Muscle of leg (tissue), 11 donors: ENCODE results near the gene NKTR. TPM values are rescaled to one million over a fixed set of nuclear protein-coding genes. Genes with fewer than 3 reads are reported as not detected.

Source experiments
- DNase-seq: peaks from one replicate; pipeline ENCODE4 v3.0.0; 2013
- H3K27ac ChIP-seq: one replicate; pipeline ENCODE4 v1.5.1; 2013; ENCODE audit warnings: mild to moderate bottlenecking, low read length, control low read depth
- H3K27me3 ChIP-seq: one replicate; pipeline ENCODE4 v1.6.1; 2013; ENCODE audit warnings: low read length; ENCODE audit not compliant: control insufficient read depth, insufficient read depth
- H3K36me3 ChIP-seq: one replicate; pipeline ENCODE4 v1.6.1; 2013; ENCODE audit warnings: low read length; ENCODE audit not compliant: control insufficient read depth, insufficient read depth
- H3K4me1 ChIP-seq: one replicate; pipeline ENCODE4 v1.6.1; 2013; ENCODE audit warnings: low read length; ENCODE audit not compliant: control insufficient read depth, insufficient read depth
- H3K4me3 ChIP-seq: one replicate; pipeline ENCODE4 v1.5.1; 2013; ENCODE audit warnings: low read length, control low read depth
- H3K9me3 ChIP-seq: replicated peaks from 2 replicates; pipeline ENCODE4 v1.6.1; 2013; ENCODE audit warnings: low read depth, low read length; ENCODE audit not compliant: control insufficient read depth
- WGBS: methylation state at CpG from one replicate; pipeline ENCODE4 v1.1.5; 2013; ENCODE audit warnings: missing lambda C conversion rate; ENCODE audit not compliant: insufficient coverage; 5-methylcytosine and 5-hydroxymethylcytosine counted together
- polyA plus RNA-seq, 8 donors: library from polyadenylated mRNA; unstranded; fragments of 120-200 nt; gene quantifications; one replicate each; pipeline versions ENCODE4 v1.2.1 to v1.2.3, GENCODE V29; 2013; ENCODE audit warnings: inconsistent platforms in 1 of 8, low replicate concordance in 1 of 8; ENCODE audit not compliant: insufficient read length in 8 of 8, insufficient read depth in 1 of 8
- total RNA-seq: library from RNA; stranded (reverse); fragments of 120-200 nt; gene quantifications from one replicate; pipeline ENCODE4 v1.2.4, GENCODE V29; 2013

NKTR gene
- total and polyA plus RNA-seq, 9 donors = 37.1 to 121 (median 68.7) TPM

GRCh38 chr3:42685891-42686820, 85.7 kb downstream of the NKTR start:
- Histone ChIP-seq H3K36me3 (peaks cover 12% of the 10 kb centered on the region), H3K4me1 (peaks cover 33% of the 10 kb centered on the region), H3K27me3 (peaks cover 11% of the 10 kb centered on the region), H3K27ac (peak overlapping the region; percentile 87), H3K9me3 (no peaks in the 10 kb centered on the region), H3K4me3 (peak overlapping the region; percentile 48)
- WGBS = 29% methylated on average over 79 of the region's 80 CpGs
- no peak for DNase-seq

- H3K27me3 ChIP-seq = peaks cover 11% of the 10 kb centered on the region
- DNase-seq = no peak
- no peaks in the 10 kb centered on the region for H3K9me3 ChIP-seq
- H3K27ac ChIP-seq = peak overlapping the region; percentile 51
- 83% methylated on average over 7 of the region's 7 CpGs for WGBS
- peaks cover 33% of the 10 kb centered on the region for H3K4me1 ChIP-seq
- peak overlapping the region; percentile 48 for H3K4me3 ChIP-seq
- peaks cover 14% of the 10 kb centered on the region for H3K36me3 ChIP-seq
Observed at GRCh38 chr3:42686832-42687650, 86.6 kb downstream of the NKTR start.

DNA sequence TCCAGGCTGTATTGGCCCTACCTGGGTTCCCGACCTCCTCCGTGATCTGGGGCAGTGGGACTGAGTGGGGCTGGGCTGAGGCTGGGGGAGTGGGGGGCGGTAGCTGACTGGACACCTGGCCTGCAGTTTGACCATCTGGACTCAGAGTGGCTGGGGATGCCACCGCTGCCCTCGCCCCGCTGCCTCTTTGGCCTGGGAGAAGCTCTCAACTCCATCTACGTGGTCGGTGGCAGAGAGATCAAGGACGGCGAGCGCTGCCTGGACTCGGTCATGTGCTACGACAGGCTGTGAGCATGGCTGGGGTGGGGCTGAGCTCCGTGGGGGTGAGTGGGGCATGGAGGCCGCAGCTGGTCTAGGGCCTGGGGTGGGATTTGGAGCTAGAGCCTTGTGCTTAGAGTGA, 87.5 kb downstream of the NKTR start:
- DNase-seq = no peak
- Histone ChIP-seq H3K4me3 (peak overlapping the region; percentile 48), H3K4me1 (peaks cover 28% of the 10 kb centered on the region), H3K27ac (no peak overlapping the region), H3K27me3 (peaks cover 11% of the 10 kb centered on the region), H3K36me3 (peaks cover 23% of the 10 kb centered on the region), H3K9me3 (no peaks in the 10 kb centered on the region)
- WGBS = 77% methylated on average over 15 of the region's 15 CpGs

DNA sequence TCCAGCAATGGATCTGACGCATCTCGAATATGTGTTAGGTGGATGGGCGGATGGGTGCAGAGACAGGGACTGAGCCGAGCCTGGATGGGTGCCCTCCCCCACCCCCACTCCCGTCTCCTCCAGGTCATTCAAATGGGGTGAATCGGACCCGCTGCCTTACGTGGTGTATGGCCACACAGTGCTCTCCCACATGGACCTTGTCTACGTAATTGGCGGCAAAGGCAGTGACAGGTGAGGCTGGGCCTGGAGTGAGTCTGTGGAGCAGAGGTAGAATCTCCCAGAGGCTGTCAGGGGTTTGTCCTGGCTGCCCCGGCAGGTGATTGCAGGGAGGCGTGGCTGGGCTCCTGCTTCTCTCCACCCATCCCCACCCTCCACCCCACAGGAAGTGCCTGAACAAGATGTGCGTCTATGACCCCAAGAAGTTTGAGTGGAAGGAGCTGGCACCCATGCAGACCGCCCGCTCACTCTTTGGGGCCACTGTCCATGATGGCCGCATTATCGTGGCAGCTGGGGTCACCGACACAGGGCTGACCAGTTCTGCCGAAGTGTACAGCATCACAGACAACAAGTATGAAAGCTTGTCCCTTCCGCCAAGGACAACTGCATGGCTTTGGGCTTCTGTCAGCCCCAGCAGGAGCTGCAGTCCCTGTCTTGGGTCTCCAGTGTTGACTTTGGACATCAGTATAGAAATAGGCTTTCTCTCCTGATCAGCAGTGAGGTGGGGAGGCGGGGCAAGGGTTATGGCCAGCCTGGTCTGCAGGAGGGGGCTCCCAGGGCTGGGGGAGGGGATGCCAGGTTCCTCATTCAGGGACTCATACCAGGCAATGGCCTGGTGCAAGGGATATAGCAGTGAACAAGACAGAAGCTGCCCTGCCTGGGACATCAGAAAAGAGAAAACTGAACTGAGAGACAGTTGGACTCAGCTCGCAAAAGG, 88.3 kb downstream of the NKTR start:
- 80% methylated on average over 15 of the region's 22 CpGs for WGBS
- Histone ChIP-seq H3K36me3 (peaks cover 23% of the 10 kb centered on the region), H3K27ac (no peak overlapping the region), H3K4me1 (peaks cover 24% of the 10 kb centered on the region), H3K27me3 (peaks cover 11% of the 10 kb centered on the region), H3K9me3 (no peaks in the 10 kb centered on the region), H3K4me3 (peak overlapping the region; percentile 48)
- no peak for DNase-seq

DNA sequence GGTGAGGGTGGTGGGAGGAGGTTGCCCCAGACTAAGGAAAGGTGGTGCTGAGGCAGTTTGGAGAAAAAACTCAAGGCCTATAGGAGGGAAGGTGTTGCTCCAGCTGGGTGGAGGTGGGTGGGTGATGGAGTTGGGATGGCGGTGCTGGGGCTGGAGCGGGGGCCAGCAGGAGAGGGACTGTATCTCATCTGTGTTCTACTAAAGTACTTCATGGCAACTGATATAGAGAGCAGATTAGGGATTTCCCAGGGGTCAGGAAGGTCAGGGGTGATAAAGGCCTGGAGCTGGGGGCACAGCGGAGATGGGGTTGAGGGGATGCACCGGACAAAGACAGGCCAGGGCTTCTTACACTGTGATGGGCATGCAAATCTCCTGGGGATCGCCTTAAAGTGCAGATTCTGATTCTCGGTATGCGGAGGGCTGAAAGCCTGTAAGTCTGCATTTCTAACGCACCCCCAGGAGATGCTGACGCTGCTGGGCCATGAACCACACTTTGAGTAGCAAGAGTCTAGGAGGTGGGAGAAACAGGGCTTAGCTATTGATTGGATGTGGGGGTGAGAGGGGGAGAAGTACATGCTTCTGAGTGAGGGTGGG, 89.0 kb downstream of the NKTR start:
- H3K4me1 ChIP-seq = peaks cover 21% of the 10 kb centered on the region
- no peak for DNase-seq
- WGBS = 48% methylated on average over 9 of the region's 9 CpGs
- no peak overlapping the region for H3K27ac ChIP-seq
- H3K9me3 ChIP-seq = no peaks in the 10 kb centered on the region
- H3K27me3 ChIP-seq = peaks cover 11% of the 10 kb centered on the region
- peaks cover 23% of the 10 kb centered on the region for H3K36me3 ChIP-seq
- H3K4me3 ChIP-seq = peak overlapping the region; percentile 48

GRCh38 chr3:42690191-42690590, 89.7 kb downstream of the NKTR start:
- WGBS = 72% methylated on average over 7 of the region's 7 CpGs
- H3K4me3 ChIP-seq = no peak overlapping the region
- peaks cover 23% of the 10 kb centered on the region for H3K36me3 ChIP-seq
- no peak overlapping the region for H3K27ac ChIP-seq
- H3K4me1 ChIP-seq = peaks cover 14% of the 10 kb centered on the region
- DNase-seq = no peak
- peaks cover 11% of the 10 kb centered on the region for H3K27me3 ChIP-seq
- H3K9me3 ChIP-seq = no peaks in the 10 kb centered on the region

- Histone ChIP-seq H3K4me1 (peaks cover 11% of the 10 kb centered on the region), H3K4me3 (no peak overlapping the region), H3K9me3 (no peaks in the 10 kb centered on the region), H3K27ac (no peak overlapping the region), H3K36me3 (peaks cover 23% of the 10 kb centered on the region), H3K27me3 (peaks cover 6% of the 10 kb centered on the region)
- WGBS = 68% methylated on average over 9 of the region's 10 CpGs
- DNase-seq = no peak
Observed at GRCh38 chr3:42690766-42691680, 90.5 kb downstream of the NKTR start.

DNA sequence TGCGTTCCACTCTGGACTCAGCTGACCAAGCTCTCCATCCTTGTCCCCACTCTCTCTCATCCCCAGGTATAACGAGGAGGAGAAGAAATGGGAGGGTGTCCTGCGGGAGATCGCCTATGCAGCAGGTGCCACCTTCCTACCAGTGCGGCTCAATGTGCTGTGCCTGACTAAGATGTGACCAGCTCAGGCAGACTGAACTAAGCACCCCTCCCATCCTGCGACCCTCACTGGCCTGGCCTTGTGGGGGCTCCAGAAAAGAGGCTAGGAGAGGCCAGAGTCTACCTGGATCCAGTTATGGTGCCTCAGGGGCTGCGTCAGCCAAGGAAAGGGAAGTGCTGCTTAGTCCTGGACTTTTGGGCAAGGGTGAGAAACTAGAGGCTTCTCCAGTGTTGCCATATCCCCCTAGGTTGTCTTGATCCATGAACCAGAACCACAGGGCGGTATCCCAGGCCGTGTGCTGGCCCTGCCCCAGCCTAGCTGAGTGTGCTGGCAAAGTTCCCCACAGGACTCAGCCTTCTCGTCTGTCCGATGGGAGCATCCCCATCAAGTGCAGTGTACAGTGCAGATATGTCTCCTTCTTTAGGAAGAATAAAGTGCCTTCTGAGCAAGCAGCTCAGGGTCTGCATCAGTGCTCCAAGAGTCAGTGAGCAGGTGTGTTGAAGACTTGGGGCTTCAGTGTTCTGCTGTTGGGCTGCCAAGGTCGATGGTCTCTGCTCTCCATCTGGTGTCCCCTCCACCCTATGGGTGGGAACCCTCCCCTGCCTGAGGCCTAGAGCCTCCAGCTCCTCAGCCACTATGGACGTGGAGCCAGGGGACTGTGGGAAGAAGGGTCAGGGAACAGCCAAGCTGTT, 91.6 kb downstream of the NKTR start:
- no peak overlapping the region for H3K4me3 ChIP-seq
- no peaks in the 10 kb centered on the region for H3K9me3 ChIP-seq
- no peaks in the 10 kb centered on the region for H3K27me3 ChIP-seq
- 71% methylated on average over 5 of the region's 13 CpGs for WGBS
- peaks cover 8% of the 10 kb centered on the region for H3K4me1 ChIP-seq
- no peak for DNase-seq
- peaks cover 23% of the 10 kb centered on the region for H3K36me3 ChIP-seq
- no peak overlapping the region for H3K27ac ChIP-seq
